IPS-20b (cell line): Measurements from ENCODE around the gene FEZF1.

ENCODE experiments used
- H3K27ac ChIP-seq: one replicate; pipeline ENCODE4 v1.5.1; 2013; ENCODE audit warnings: low read length
- H3K27me3 ChIP-seq: 2 replicates; pipeline ENCODE4 v1.6.1; 2013; ENCODE audit warnings: mild to moderate bottlenecking, low read length, inconsistent platforms; ENCODE audit not compliant: insufficient read depth
- H3K36me3 ChIP-seq: 2 replicates; pipeline ENCODE4 v1.6.1; 2013; ENCODE audit warnings: low read depth, mild to moderate bottlenecking, inconsistent platforms, low read length, moderate library complexity; ENCODE audit not compliant: insufficient read depth
- H3K4me1 ChIP-seq: 2 replicates; pipeline ENCODE4 v1.6.1; 2013; ENCODE audit warnings: mild to moderate bottlenecking, control low read depth, inconsistent platforms, low read length, moderate library complexity; ENCODE audit not compliant: insufficient read depth
- H3K4me3 ChIP-seq: 2 replicates; pipeline ENCODE4 v1.5.1; 2013; ENCODE audit warnings: mild to moderate bottlenecking, low read length, inconsistent platforms
- H3K9ac ChIP-seq: 2 replicates; pipeline ENCODE4 v1.6.1; 2013; ENCODE audit warnings: low read depth, mild to moderate bottlenecking, inconsistent platforms, low read length, moderate library complexity
- H3K9me3 ChIP-seq: 2 replicates; pipeline ENCODE4 v1.6.1; 2013; ENCODE audit warnings: mild to moderate bottlenecking, low read depth, low read length, inconsistent platforms; ENCODE audit not compliant: insufficient read depth

The FEZF1 gene

DNA sequence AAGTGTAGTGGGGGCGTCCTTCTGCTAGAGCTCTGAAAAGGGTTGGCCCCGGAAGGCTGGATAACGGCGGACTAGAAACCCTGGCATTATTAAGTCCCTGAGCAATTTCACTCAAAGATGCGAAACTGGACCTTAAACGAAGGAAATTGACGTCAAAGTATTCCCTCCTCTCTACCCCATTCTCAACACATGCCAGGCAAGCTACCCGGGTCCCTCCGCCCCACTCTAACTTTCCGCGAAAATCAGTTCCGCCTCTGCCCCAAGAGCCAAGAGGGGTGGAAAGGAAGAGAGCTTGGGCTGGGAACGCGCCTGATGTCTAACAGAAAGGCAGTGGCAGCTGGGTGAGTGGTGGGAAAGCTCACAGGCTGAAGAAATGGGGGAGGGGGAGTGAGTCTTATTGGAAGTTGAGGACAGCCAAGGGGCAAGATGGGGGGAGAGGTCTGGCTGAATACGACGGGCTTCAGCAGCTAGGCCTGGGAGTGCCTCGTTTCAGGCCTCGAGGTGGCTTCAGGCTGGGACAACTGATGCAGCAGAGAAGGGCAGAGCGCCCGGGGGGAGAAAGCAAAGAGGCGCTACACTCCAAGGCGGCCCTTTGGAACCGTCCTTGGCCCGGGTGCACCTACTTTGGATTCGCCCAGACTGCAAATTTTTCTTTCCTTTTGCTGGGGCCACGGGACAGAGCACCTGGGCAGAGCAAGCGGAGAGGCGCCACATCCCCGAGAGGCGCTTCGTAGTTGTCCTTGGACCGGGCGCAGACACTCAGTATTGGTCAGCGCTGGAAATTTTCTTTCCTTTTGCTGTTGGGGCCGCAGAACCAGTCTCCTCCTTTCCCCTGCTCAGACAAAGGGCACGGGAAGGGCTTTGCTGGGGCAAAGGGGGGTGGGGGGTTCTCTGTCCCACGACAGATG is 2.0 kb upstream of the FEZF1 start:
- no peak overlapping the region for H3K27ac ChIP-seq
- peak overlapping the region; percentile 68; the same call in 1 of the 2 replicates for H3K9ac ChIP-seq
- no peaks in the 10 kb centered on the region for H3K9me3 ChIP-seq
- H3K27me3 ChIP-seq = peaks cover 100% of the 10 kb centered on the region
- H3K4me1 ChIP-seq = peaks cover 23% of the 10 kb centered on the region; the same call in 1 of the 2 replicates
- peak overlapping the region; percentile 67 for H3K4me3 ChIP-seq
- H3K36me3 ChIP-seq = no peaks in the 10 kb centered on the region

DNA sequence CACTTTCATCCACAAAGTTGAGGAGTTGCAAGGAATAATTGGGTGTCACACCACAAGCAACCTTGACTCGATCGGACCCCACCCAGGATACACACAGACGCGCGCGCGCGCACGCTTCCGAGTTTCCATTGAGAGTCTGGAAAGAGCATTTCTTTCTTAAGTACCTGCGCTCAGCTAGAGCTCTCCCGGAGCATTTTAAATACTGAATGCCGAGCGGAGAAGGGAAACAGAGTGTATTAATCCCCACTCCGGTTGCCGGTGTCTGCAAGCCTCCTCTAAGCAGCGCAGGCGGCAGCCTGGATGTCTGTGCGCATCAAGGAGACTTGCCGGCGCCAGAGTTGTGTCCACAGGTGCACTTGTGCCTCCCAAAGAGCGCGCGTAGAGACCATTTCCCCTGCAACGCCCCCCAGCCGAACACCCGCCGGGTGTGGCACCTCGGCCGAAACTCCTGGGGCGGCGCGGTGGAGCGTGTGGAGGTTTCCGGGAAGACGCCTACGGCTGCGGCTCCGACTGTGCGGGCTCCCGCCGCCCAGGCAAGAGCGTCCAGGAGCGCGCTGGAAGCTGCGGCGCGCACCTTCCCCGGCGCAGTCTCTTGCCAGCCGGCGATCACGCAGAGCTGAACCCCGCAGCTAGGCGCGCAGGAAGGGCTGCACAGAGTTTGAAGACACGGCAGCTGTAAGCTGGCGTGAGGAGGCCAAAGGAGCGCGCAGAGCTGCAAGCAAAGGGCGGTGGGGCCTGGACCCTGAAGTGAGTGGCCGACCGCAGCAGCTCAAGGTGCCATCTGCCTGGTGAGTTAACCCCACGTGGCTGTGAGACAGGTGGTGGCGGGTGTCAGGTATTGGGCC is 1.1 kb upstream of the FEZF1 start:
- Histone ChIP-seq H3K9me3 (no peaks in the 10 kb centered on the region), H3K27me3 (peaks cover 100% of the 10 kb centered on the region), H3K36me3 (no peaks in the 10 kb centered on the region), H3K4me3 (peak overlapping the region; percentile 67), H3K4me1 (peaks cover 15% of the 10 kb centered on the region; the same call in 1 of the 2 replicates), H3K9ac (peak overlapping the region; percentile 68; the same call in 1 of the 2 replicates), H3K27ac (no peak overlapping the region)

DNA sequence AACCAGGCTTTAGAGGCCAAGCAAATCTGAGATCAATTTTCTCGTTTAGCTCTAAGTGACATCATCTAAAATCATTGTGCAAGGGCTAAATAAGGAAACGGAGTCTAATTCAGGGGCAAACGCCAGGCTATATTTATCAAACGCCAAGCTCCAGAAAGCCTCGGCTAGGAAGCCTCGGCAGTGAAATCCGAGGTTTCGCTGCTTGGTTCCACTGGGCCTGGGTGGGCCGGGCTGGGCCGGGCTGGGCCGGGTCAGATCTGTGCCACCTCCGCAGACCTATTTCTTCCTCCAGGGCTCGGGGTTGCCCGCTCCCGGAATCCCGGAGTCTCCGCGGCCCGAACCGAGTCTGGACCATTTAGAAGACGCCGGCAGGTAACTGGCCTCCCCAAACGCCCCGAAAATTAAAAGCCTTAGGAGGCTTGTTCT is 459 bp upstream of the FEZF1 start:
- H3K36me3 ChIP-seq = no peaks in the 10 kb centered on the region
- H3K4me3 ChIP-seq = peak overlapping the region; percentile 67
- H3K9me3 ChIP-seq = no peaks in the 10 kb centered on the region
- H3K27ac ChIP-seq = no peak overlapping the region
- H3K27me3 ChIP-seq = peaks cover 100% of the 10 kb centered on the region
- peak overlapping the region; percentile 68; the same call in 1 of the 2 replicates for H3K9ac ChIP-seq
- H3K4me1 ChIP-seq = peaks cover 17% of the 10 kb centered on the region; the same call in 1 of the 2 replicates

DNA sequence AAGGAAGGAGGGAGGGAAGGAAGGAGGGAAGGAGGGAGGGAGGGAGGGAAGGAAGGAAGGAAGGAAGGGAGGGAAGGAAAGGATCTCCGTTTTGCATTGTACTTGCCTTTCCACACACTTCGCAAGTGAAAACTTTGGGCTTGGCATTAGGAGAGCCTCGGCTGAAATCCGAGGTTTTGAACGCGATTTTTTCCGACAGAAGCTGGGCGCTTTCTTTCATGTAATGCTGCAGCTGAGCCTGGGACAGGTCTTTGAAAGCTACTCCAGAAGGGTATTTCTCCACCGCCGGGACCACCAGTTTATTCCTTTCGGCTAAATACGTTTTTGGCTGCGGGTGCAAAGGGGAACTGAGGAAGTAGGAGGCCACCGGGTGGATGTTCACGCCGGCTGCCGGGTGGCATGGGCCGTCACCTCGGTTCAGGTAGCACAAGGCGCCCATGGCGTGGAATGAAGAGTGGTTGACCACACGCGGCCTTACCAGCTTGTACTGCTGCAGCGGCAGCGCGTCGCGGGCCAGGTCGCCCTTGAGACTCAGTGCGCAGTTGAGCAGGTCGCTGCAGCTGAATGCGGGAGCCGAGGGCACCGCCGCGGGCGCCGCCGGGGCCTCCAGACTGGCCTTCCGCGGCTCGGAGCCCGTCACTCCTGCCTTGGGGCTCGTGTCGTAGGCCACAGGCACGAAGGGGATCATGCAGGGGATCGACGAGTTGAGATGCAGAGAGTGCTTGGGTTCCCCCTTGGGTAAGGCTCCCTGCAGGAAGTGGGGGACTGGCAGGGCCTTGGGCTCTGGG is 825 bp downstream of the FEZF1 start:
- H3K36me3 ChIP-seq = no peaks in the 10 kb centered on the region
- H3K27ac ChIP-seq = no peak overlapping the region
- H3K4me3 ChIP-seq = peak overlapping the region; percentile 67
- no peaks in the 10 kb centered on the region for H3K9me3 ChIP-seq
- peak overlapping the region; percentile 1; the same call in 1 of the 2 replicates for H3K9ac ChIP-seq
- H3K4me1 ChIP-seq = peaks cover 12% of the 10 kb centered on the region; the same call in 1 of the 2 replicates
- peaks cover 100% of the 10 kb centered on the region for H3K27me3 ChIP-seq

DNA sequence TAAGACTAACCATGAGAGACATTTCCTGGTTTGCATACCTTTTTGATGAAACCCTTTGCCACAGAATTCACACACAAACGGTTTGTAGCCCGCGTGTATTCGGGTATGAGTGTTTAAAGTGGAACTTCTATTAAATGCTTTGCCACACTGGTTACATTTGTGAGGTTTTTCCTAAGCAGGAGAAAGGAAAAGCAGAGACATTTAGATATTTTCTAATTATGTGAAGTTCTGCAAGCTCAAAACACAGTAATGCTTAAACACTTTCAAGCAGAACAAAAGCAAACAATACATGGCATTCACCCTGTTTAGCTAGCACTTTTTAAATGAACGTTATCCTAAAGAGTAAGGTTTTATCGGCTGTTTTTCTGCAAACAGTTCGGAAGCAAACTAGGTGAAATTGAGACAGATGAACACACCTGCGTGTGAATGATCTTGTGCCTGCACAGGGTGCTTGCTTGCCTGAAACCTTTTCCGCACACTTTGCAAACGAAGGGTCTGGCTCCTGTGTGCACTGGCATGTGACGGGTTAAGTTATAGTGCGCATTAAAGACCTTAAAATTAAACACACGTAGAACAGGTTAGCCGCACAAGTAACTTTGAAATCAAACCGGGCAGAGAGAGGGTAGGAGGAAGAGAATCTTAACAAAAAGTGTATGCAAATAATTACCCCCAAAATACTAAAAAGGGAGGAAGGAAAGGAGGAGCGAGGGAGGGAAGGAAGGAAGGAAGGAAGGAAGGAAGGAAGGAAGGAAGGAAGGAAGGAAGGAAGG is 1.6 kb downstream of the FEZF1 start:
- peaks cover 100% of the 10 kb centered on the region for H3K27me3 ChIP-seq
- no peak overlapping the region for H3K9ac ChIP-seq

DNA sequence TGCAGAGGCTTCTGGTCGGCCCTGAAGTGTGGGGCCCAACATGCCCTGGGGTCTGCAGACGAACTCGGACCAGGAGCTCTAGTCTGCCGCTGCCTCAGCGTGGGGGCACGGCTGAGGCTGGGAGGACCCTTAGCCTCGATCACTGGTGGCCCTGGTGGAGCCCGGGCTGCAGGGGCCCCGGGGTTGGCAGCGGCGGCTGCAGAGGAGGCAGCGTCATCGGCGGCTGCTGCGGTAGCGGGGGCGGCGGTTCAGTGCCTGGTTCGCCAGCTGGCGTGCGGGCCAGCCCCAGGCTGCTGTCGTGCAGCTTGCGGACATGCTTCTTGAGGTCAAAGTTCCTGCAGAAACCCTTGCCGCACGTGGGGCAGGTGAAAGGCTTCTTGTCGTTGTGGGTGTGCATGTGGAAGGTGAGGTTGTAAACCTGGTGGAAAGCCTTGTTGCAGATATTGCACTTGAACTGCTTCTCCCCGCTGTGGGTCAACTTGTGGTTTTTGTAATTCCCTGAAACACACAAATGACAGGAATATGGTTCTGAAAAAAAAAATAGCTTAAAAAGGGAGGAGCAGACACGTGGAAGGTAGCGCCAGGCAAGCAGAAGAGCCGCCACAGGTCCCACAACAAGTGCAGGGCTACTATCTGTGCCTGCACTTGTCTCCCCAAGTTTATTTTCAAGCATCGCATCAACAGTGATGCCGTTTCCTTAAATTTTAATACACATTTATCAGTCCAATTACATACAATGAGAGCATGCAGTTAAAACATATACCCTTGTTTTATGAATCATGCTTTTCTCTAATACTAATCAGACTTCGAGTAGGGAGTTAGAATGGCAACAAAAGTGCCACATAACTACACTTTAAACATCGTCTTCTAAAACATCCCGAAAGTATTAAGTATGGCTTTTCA is 2.4 kb downstream of the FEZF1 start:
- Histone ChIP-seq H3K27ac (no peak overlapping the region), H3K36me3 (no peaks in the 10 kb centered on the region), H3K9ac (no peak overlapping the region), H3K4me3 (peak overlapping the region; percentile 67; the same call in 1 of the 2 replicates), H3K9me3 (no peaks in the 10 kb centered on the region), H3K4me1 (peaks cover 7% of the 10 kb centered on the region; the same call in 1 of the 2 replicates), H3K27me3 (peaks cover 100% of the 10 kb centered on the region)

More for the DNA sequence above, 1.6 kb downstream of the FEZF1 start:
- no peaks in the 10 kb centered on the region for H3K36me3 ChIP-seq
- H3K4me3 ChIP-seq = peak overlapping the region; percentile 67
- peaks cover 9% of the 10 kb centered on the region; the same call in 1 of the 2 replicates for H3K4me1 ChIP-seq
- no peaks in the 10 kb centered on the region for H3K9me3 ChIP-seq
- no peak overlapping the region for H3K27ac ChIP-seq

DNA sequence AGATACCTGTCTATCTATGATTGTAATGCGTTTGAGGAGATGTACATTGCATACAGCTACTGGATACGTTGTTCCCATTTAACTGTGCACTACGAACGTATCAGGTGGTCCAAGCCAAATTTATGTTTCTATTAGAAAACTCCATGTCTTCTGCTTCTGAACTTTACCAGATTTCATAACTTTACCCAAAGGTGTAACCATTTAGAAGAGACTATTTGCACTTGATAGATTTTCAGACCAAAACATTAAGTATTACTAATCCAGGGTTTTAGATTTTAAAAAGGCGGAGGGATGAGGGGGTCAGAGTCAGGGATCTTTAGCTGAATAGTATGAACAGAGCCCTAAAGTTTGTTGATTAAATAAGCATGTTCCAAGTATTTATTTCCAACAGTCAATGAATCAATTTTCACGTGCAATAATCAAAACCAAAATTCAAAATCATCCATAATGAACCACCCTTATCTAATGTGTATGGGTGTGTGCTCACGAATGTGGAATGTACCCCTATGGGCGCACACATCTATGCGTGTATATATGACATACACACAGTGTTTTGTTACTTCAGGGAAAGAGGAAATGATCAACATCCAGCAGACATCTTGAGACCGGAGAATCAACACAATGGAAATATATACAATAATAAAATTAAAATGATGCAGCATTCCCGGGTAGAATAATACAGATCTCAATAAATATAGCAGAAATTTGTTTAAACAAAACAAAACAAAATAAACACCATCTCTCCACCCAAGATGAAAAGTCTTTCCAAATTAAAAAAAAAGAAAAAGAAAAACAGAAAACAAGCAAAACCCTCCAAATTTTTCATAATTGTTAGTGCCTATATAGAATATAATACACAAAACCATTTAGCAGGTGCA is 3.4 kb downstream of the FEZF1 start:
- Histone ChIP-seq H3K4me1 (peaks cover 7% of the 10 kb centered on the region; the same call in 1 of the 2 replicates), H3K4me3 (peak overlapping the region; percentile 71; the same call in 1 of the 2 replicates), H3K9me3 (no peaks in the 10 kb centered on the region), H3K27me3 (peaks cover 100% of the 10 kb centered on the region), H3K27ac (no peak overlapping the region), H3K36me3 (no peaks in the 10 kb centered on the region), H3K9ac (no peak overlapping the region)

DNA sequence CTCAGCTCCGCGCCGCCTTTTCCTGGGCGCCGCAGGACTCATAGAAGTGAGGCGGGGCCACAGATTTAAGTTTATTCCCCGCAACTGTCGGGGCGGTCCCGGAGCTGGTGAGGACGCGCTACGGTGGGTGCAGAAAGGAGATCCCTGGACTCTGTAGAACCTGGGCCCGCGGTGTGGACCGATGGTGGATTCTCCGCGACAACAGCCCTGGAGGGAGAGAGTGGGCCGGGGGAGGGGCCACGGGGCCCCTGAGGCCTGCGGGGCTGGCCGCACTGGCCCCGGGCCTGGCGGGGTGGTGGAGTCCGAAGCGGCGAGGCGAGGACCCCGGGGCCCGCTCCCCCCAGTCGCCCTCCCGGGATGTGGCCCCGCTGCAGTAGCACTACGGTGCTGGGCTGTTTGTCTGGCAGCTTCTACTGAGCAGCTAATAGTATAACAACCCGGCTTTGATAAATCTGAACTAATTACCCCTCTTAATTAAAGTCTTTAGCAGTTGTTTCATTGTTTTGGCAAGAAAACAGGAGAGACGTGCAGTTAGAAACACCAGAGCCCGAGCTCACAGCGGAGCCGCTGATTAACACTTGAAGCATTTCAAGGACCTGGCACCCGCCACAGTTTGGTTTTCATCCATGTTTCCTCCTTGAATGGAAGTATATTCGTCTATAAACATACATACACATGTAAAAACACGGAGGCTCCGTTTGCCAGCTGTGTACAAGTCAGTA is 4.2 kb downstream of the FEZF1 start:
- Histone ChIP-seq H3K4me3 (peak overlapping the region; percentile 71), H3K27ac (no peak overlapping the region), H3K4me1 (peaks cover 7% of the 10 kb centered on the region; the same call in 1 of the 2 replicates), H3K9ac (peak overlapping the region; percentile 7; the same call in 1 of the 2 replicates), H3K9me3 (no peaks in the 10 kb centered on the region), H3K27me3 (peaks cover 98% of the 10 kb centered on the region), H3K36me3 (no peaks in the 10 kb centered on the region)
